Stimulated activated CD4-positive, alpha-beta T cell treated with anti-CD3 and anti-CD28 coated beads, TNF-alpha, amount 100 ng/mL, for 1 hour (primary cell): ENCODE data around the gene FBXL13.
"Not testable (repeated sequence)": the region's sequence is repeated elsewhere in the genome, so short reads cannot be mapped to it uniquely, and the experiment has no call there.

Source experiments
- DNase-seq, 3 donors: peaks; one replicate each; pipeline ENCODE4 v3.0.0-alpha.2; 2020; ENCODE audit warnings: low read depth in 3 of 3, low spot score in 1 of 3

Gene FBXL13

GRCh38 chr7:103080923-103081322 is 6.3 kb upstream of the FBXL13 start:
- no peak for DNase-seq

DNA sequence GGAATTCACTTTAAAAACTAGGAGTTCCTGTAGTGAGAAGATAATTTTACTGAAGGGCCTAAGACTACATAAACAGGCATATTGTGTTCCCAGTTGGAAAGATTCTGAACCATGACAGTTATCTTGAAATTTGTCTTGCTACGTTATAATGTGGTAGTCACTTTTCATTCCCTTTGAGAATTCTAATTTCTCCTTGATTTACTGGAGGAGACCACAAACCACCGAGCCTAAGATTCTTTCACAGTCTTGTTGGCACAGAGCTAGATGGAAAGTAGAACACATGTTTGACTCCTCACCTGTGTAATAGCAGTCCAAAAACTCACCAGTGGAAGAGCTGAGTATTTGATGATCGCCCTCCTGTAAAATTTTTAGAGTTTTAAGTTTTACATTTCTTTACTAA is 5.2 kb upstream of the FBXL13 start:
- DNase-seq = no peak

DNA sequence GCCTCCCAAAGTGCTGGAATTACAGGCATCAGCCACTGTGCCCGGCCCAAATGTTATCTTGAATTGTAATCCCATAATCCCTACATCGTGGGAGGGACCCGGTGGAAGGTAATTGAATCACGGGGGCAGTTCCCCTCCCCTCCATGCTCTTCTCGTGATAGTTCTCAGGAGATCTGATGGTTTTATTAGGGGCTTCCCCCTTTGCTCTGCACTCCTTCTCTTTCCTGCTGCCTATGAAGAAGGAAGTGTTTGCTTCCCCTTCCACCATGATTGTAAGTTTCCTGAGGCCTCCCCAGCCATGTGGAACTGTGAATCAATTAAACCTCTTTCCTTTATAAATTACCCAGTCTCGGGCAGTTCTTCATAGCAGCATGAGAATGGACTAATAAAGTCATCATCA is 3.6 kb upstream of the FBXL13 start:
- DNase-seq = not testable (repeated sequence)

DNA sequence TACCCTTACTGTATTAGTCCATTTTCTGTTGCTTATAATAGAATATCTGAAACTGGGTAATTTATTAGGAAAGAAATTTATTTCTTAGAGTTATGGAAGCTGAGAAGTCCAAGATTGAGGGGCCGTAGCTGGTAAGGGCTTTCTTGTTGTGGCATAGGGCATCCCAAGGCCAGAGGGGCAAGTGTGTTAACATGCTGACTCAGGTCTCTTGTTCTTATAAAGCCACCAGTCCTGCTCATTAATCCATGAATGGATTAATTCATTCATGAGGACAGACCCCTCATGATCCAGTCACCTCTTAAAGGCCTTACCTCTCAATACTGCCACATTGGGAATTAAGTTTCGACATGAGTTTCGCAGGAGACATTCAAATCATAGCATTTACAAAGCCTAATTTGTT is 2.7 kb upstream of the FBXL13 start:
- DNase-seq = no peak

- DNase-seq = no peak
These were observed 2.2 kb upstream of the FBXL13 start for GRCh38 chr7:103076764-103077163.

GRCh38 chr7:103075337-103075918 is 832 bp upstream of the FBXL13 start:
- DNase-seq = peak; percentile 22 to 73 (median 37)

GRCh38 chr7:103073989-103074518 is 542 bp downstream of the FBXL13 start:
- DNase-seq = no peak

GRCh38 chr7:103071000-103071399 is 3.6 kb downstream of the FBXL13 start:
- DNase-seq = no peak

GRCh38 chr7:103068414-103069403 is 5.9 kb downstream of the FBXL13 start:
- DNase-seq = no peak

DNA sequence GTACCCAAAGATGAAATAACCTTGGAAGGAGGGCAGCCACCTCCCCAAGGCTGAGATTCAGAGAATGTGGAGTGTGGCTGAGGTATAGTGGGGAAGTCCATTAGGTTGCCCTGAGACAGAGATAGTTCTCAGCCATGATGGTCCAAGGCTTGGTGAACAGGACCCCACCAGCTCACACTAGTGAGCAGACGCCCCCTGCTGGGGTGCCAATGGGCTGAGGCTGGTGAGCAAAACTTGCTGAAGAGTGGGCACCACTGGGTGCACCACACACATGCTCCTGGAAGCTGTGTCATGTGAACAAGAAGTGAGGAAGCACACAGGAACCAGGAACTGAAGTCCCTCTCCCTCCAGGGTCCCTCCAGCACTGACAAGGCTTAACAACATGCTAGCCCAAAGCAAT is 8.9 kb downstream of the FBXL13 start:
- DNase-seq = peak in 1 of 3 donors; percentile 18

- no peak for DNase-seq
These were observed 10.7 kb downstream of the FBXL13 start for GRCh38 chr7:103063895-103064294.

- DNase-seq = no peak
These were observed 15.1 kb downstream of the FBXL13 start for GRCh38 chr7:103059471-103059870.

GRCh38 chr7:103058122-103058521 is 16.5 kb downstream of the FBXL13 start:
- no peak for DNase-seq

DNA sequence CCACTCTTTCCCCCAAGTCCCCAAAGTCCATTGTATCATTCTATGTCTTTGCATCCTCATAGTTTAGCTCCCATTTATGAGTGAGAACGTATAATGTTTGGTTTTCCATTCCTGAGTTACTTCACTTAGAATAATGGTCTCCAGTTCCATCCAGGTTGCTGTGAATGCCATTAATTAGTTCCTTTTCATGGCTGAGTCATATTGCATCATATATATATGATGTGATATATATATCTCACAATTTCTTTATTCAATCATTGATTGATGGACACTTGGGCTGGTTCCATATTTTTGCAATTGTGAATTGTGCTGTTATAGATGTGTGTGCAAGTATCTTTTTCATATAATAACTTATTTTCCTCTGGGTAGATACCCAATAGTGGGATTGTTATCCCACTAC is 18.6 kb downstream of the FBXL13 start:
- DNase-seq = not testable (repeated sequence)

- DNase-seq = no peak
These were observed 23.1 kb downstream of the FBXL13 start for GRCh38 chr7:103051519-103051918.

GRCh38 chr7:103048833-103049232 is 25.8 kb downstream of the FBXL13 start:
- no peak for DNase-seq

DNA sequence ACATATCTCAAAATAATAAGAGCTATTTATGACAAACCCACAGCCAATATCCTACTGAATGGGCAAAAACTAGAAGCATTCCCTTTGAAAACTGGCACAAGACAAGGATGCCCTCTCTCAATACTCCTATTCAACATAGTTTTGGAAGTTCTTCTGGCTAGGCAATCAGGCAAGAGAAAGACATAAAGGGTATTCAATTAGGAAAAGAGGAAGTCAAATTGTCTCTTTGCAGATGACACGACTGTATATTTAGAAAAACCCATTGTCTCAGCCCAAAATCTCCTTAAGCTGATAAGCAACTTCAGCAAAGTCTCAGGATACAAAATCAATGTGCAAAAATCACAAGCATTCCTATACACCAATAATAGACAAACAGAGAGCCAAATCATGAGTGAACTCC is 32.8 kb downstream of the FBXL13 start:
- not testable (repeated sequence) for DNase-seq

DNA sequence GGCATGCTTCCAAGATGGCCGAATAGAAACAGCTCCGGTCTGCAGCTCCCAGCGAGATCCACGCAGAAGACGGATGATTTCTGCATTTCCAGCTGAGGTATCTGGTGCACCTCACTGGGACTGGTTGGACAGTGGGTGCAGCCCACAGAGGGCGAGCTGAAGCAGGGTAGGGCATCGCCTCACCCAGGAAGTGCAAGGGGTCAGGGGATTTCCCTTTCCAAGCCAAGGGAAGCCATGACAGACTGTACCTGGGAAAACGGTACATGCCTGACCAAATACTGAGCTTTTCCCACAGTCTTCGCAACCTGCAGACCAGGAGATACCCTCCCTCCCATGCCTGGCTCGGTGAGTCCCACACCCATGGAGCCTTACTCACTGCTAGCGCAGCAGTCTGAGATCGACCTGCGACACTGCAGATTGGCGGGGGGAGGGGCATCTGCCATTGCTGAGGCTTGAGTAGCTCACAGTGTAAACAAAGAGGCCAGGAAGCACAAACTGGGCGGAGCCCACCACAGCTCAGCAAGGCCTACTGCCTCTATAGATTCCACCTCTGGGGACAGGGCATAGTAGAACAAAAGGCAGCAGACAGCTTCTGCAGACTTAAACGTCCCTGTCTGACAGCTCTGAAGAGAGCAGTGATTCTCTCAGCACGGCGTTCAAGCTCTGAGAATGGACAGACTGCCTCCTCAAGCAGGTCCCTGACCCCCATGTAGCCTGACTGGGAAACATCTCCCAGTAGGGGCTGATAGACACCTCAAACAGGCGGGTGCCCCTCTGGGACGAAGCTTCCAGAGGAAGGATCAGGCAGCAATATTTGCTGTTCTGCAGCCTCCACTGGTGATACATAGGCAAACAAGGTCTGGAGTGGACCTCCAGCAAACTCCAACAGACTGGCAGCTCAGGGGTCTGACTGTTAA is 36.5 kb downstream of the FBXL13 start:
- not testable (repeated sequence) for DNase-seq

DNA sequence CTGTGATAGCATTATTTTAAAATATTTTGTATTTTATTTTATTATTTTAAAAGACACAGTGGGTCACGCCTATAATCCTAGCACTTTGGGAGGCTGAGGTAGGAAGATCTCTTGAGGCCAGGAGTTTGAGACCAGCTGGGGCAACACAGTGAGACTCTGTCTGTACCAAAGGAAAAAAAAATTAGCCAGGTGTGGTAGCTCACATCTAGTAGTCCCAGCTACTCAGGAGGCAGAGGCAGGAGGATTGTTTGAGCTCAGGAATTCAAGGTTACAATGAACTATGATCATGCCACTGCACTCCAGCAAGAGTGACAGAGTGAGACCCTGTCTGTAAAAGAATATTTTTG is 37.1 kb downstream of the FBXL13 start:
- DNase-seq = no peak

- DNase-seq = not testable (repeated sequence)
These were observed 40.3 kb downstream of the FBXL13 start for GRCh38 chr7:103034318-103034717.

- no peak for DNase-seq
These were observed 42.8 kb downstream of the FBXL13 start for GRCh38 chr7:103031781-103032180.
